ENCODE data around the gene EPN2.

- TF ChIP-seq, protein P1, sequence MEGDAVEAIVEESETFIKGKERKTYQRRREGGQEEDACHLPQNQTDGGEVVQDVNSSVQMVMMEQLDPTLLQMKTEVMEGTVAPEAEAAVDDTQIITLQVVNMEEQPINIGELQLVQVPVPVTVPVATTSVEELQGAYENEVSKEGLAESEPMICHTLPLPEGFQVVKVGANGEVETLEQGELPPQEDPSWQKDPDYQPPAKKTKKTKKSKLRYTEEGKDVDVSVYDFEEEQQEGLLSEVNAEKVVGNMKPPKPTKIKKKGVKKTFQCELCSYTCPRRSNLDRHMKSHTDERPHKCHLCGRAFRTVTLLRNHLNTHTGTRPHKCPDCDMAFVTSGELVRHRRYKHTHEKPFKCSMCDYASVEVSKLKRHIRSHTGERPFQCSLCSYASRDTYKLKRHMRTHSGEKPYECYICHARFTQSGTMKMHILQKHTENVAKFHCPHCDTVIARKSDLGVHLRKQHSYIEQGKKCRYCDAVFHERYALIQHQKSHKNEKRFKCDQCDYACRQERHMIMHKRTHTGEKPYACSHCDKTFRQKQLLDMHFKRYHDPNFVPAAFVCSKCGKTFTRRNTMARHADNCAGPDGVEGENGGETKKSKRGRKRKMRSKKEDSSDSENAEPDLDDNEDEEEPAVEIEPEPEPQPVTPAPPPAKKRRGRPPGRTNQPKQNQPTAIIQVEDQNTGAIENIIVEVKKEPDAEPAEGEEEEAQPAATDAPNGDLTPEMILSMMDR (IDR thresholded peaks at IDR 0.05) = no peak
- TF ChIP-seq EP300 (IDR thresholded peaks at IDR 0.05) = no peak
- TF ChIP-seq POLR2AphosphoS5 (IDR thresholded peaks at IDR 0.05) = peak in 1 of 2 donors; percentile 36
- TF ChIP-seq POLR2A (IDR thresholded peaks at IDR 0.05) = peak in 2 of 4 donors; percentile 2 to 43
Measured at GRCh38 chr17:19378416-19379360, 141.5 kb downstream of the EPN2 start, which contains the start of gene MAPK7.
